Measurements from ENCODE around the gene KRT81.
"Not testable (repeated sequence)": the region's sequence is repeated elsewhere in the genome, so short reads cannot be mapped to it uniquely, and the experiment has no call there.

The KRT81 gene

GRCh38 chr12:52255926-52256583, 35.3 kb downstream of the KRT81 start:
- no peak for DNase-seq (ENCODE audit: low read depth in 1 of 2, low spot score in 1 of 2)

GRCh38 chr12:52254965-52255751, 36.2 kb downstream of the KRT81 start:
- no peak for DNase-seq (ENCODE audit: low read depth in 1 of 2, low spot score in 1 of 2)

GRCh38 chr12:52254180-52254964, 37.0 kb downstream of the KRT81 start:
- DNase-seq (ENCODE audit: low read depth in 1 of 2, low spot score in 1 of 2) = no peak

- no peak for DNase-seq (ENCODE audit: low read depth in 1 of 2, low spot score in 1 of 2)
Observed at GRCh38 chr12:52253391-52254179, 37.7 kb downstream of the KRT81 start.

- DNase-seq (ENCODE audit: low read depth in 1 of 2, low spot score in 1 of 2) = no peak
Observed at GRCh38 chr12:52252728-52253343, 38.5 kb downstream of the KRT81 start.

DNA sequence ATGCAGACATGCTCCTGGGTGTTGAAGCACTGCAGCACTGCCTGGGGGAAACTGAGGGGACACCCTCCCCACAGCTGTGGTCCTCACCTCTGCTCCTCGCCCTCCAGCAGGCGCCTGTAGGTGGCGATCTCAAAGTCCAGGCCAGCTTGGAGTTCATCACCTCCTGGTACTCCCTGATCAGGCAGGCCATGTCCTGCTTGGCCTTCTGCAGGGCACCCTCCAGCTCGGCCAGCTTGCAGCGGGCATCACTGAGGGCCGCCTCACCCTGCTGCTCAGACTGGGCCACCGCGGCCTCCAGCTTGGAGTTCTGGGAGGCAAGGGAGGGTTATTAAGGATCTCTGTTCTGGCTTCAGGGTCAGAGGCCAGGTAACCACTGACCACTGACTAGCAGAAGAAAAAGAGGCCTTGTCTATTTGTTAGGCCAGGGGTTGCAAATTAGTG, 39.1 kb downstream of the KRT81 start:
- DNase-seq (ENCODE audit: low read depth in 1 of 2, low spot score in 1 of 2) = not testable (repeated sequence)

DNA sequence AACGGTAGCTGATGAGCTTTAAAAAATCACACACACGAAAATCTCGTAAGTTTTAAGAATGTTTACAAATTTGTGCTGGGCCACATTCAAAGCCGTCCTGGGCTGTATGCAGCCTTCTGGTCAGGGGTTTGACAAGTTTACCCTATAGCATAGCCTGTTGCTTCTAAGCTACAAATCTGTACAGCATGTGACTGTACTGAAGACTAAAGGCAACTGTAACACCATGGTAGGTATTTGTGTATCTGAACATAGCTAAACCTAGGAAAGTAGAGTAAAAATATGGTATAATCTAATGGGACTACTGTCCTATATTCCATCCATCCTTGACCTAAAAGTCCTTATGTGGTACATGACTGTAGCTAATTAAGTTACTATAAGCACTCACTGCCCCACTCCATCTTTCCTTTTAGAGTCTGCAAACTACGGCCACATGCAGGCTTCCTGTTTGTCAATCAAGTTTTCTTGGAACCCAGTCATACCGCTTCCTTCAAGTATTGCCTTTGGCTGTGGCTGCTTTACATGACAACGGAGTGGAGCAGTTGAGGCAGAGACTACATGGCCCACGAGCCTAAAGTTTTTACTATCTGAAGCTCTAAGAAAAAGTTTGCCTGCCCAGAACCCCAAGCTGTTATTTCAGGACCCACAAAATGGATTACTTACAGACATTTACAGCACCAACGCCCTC, 39.8 kb downstream of the KRT81 start:
- DNase-seq (ENCODE audit: low read depth in 1 of 2, low spot score in 1 of 2) = no peak

DNA sequence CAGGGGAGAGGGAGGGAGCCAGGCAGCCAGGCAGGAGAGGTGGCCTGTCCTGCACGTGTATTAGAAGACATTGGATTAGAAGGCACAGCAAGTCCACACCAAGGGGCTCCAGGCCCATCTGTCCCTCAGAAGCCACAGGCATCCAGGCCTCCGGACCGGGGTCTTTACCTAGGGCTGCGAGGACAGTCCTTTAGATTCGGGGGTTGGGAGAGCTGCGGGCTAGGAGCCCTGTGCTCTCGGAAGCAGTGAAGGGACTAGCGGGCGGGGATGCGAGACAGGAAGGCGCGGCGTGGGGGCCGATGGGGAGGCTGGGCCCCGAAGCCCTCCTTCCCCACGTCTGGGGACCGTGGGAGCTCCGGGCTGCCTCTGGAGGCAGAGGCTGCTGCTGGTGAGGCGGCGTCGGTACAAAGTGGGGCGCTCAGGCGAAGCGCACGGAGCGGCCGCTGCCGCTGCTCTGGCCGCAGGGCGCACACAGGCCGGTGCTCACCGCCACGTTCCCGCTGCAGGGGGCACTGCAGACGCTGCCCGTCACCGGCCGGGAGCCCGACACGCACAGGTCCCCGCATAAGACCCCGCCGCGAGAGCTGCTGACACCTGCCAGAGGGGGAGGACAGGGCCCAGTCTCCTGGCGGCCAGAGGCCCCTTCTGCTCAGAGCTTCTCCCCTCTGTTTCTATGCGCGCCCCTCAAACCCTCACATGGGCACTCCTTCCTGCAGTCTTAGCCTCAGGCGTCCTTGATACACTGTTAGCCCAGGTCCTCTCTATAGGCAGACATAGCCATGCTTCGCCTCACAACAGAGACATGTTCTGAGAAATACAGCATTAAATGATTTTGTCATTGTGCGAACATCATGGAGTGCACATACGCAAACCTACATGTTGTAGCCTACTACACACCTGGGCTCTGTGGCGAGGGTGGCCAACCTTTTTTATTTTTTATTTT, 41.0 kb downstream of the KRT81 start:
- no peak for DNase-seq (ENCODE audit: low read depth in 1 of 2, low spot score in 1 of 2)

DNA sequence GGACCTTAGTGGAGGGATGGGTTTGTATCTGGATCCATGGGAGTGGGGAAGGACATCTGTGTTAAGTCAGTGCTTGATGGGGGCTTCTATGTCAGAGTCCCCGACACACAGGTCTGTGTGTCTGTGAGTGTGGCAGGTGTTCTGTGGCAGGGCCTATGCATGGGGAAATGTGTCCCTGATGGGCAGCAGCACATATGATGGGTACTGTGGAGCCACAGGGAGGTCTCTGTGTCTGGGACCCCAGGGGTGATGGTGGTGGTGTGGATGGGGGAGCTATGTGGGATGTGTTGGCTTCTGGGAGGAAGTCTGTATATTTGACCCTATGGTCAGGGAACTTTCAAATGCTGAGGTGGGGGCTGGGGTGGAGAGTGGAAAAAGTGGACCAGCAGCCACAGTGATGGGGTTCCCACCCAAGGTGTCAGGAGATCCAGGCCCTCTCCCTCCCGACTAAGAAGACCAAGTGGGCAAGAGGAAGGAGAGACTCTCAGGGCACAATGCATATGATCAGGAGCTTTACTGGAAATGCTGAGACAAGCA, 41.8 kb downstream of the KRT81 start:
- DNase-seq (ENCODE audit: low read depth in 1 of 2, low spot score in 1 of 2) = no peak

DNA sequence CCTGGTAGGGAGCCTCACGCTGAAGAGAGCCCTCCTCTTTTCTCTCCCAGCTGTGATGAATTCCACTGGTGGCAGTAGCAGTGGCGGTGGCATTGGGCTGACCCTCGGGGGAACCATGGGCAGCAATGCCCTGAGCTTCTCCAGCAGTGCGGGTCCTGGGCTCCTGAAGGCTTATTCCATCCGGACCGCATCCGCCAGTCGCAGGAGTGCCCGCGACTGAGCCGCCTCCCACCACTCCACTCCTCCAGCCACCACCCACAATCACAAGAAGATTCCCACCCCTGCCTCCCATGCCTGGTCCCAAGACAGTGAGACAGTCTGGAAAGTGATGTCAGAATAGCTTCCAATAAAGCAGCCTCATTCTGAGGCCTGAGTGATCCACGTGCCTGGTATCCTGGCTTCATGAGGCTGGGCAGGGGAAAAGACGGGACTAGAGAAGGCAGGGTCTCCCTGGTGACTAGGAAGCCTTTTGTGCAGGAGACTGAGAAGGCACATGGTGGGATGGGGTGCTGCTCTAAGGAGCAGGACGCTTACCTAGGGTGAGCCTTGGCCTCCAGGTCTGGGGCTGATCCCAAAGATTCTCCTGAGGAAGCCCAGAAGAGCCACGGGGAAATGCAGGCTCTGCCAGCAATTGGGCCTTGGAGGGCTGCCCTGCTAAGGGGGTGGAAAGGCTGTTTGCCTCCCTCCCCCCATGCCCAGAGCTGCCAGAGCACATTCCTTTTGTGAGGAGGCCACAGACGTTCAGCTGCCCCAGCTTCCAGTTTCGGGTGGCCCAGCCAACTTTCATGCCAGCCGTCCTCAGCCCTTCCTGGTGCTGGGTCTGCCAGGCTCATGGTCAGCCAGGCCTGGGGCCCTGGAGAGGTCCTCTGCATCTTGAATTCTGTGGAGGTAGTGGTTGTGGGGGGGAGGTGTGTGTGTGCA, 42.5 kb downstream of the KRT81 start:
- DNase-seq (ENCODE audit: low read depth in 1 of 2, low spot score in 1 of 2) = no peak

DNA sequence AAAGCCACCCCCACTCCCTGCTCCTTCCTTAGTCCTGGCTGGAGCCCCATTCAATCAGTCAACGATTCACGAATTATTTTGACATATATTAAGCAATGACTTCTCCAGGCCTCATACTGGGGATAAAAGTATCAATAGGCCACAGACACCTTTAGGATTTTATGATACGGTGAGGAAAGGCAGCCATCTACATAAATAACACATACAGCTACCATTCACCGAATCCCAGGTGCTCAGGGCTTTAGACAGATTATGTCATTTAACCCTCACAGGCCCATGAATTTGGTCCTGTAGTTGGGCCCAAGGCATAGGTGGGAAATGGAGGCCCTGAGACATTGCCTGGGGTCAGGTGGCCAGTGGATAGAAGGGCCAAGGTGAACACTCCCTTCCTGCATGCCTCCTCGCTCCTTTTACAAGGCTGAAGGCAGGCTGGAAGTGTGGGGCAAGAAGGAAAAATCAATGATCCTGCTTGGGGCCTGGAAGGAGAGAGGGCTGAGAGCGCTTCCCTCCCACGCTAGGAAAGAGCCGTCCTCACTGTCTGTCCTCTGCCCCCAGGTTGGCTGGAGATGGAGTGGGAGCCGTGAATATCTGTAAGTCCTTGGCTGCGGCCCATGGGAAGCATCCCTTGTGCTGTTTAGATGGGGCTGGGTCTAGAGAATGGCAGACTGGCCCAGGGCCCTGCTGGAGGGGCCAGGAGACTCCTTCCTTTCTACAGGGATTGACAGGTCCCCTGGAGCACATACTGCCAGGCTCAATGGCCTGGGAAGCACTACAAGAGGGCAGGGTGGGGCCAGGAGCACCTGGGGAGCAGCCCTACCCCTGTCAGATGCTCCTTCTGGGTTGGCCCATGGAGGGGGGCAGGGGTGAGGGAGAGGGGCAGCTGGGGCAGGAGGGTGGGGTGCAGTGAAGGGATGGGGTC, 43.5 kb downstream of the KRT81 start:
- DNase-seq (ENCODE audit: low read depth in 1 of 2, low spot score in 1 of 2) = no peak

DNA sequence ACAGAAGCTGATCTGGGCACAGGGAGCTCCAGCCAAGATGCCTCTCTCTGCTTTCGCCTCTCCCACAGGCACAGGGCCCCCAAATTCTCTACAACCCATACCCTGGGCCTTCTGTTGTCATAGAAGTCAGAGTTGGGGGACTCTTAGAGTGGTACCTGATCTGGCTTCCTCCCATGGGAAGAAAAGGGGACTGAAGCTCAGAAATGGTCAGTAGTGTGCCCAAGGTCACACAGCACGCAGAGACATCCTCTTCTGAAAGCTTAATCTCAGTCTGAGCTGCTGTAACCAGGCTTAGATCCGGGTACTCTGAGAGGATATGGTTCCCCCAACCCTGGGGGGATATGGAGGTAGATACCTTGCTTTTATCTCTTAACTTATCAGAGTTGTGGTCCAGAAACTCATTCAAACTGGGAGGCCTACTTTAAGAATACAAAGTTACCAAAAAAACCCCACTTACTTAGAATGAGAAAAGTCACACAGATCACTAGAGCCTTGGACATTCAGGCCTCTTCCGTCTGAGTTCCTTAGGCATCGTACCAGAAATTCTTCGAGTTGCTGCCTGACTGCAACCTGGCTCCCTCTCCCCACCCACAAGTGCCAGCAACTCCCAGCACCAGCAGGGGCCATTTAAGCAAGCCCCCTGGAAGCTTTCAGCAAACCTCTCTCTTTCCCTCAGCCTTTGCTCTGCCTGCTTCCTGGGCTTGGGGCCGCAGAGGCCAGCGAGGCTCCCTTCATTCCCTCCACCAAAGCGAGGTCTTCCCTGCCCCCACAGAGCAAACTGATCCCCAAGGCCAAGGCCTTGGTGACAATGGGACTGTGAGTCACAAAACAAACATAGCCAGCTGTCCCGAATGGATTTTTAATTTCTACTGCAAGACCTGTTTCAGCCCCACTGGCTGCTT, 44.4 kb downstream of the KRT81 start:
- no peak for DNase-seq (ENCODE audit: low read depth in 1 of 2, low spot score in 1 of 2)

DNA sequence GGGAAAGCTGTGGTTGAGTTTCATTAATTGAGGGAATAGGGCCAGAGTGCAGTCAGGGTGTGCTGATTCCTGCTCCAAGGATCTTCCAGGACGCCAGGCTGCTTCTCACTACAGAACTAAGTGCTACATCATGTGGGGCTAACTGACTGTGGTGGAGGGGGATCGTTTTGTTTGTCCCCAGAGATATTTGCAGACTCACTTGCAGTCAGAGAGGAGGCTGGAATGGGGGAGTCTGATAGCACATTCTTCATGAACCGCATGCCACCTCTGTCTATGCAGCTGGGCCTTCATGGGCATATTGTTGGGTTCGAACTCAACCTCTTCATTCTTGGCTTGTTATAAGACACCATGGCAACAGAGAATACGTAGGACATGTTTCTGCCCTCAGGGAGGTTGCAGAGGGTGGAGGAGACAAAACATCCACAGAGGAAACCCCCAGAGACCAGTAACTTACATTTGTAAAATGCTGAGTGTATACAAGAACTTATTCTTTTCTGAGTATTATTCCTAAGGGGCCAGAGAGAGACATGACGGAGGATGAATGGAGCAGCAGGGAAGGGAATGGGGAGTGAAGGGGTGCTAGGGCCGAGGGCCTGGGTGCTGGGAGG, 45.3 kb downstream of the KRT81 start:
- DNase-seq (ENCODE audit: low read depth in 1 of 2, low spot score in 1 of 2) = no peak

- DNase-seq (ENCODE audit: low read depth in 1 of 2, low spot score in 1 of 2) = no peak
Observed at GRCh38 chr12:52245259-52245961, 45.9 kb downstream of the KRT81 start.

DNA sequence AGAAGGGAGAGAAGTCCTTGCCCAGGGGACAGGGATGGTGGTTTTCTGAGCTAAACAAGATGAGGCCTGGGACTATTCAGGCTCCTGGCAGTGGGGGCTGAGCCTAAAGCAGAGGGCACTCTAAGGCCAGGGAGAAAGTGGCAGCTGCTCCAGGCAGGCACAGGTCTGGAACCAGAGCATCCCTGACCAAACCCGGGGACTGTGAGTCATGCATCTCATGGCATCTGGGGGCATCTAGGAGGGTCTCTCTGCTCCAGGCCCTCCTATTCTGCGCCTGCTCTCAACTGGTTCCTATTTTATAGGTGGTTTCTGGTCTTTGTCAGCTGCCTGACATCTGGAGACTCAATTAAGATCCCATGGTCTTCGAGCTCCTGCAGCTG, 46.7 kb downstream of the KRT81 start:
- DNase-seq (ENCODE audit: low read depth in 1 of 2, low spot score in 1 of 2) = no peak
